Fibroblast of villous mesenchyme (primary cell): Measurements from ENCODE around the gene EMC10. TPM values are rescaled to one million over a fixed set of nuclear protein-coding genes. Genes with fewer than 3 reads are reported as not detected.
"Not testable (repeated sequence)": the region's sequence is repeated elsewhere in the genome, so short reads cannot be mapped to it uniquely, and the experiment has no call there.

ENCODE experiments used
- DNase-seq: peaks from one replicate; pipeline ENCODE4 v3.0.0-alpha.2; 2010; ENCODE audit warnings: low read depth
- H3K4me3 ChIP-seq: 2 replicates; pipeline ENCODE4 v1.5.1; 2011; ENCODE audit warnings: low read depth, mild to moderate bottlenecking, low read length
- CTCF ChIP-seq: IDR thresholded peaks from 2 replicates; pipeline ENCODE4 v1.5.1; 2012; ENCODE audit warnings: low read depth, mild to moderate bottlenecking, low read length; ENCODE audit not compliant: insufficient read depth
- total RNA-seq: library from RNA; depleted of rRNA; stranded (reverse); fragments of >200 nt; gene quantifications from 2 replicates; pipeline ENCODE4 v1.2.3, GENCODE V29; 2012

EMC10 gene
- total RNA-seq, 1 donor: 40.6 TPM

DNA sequence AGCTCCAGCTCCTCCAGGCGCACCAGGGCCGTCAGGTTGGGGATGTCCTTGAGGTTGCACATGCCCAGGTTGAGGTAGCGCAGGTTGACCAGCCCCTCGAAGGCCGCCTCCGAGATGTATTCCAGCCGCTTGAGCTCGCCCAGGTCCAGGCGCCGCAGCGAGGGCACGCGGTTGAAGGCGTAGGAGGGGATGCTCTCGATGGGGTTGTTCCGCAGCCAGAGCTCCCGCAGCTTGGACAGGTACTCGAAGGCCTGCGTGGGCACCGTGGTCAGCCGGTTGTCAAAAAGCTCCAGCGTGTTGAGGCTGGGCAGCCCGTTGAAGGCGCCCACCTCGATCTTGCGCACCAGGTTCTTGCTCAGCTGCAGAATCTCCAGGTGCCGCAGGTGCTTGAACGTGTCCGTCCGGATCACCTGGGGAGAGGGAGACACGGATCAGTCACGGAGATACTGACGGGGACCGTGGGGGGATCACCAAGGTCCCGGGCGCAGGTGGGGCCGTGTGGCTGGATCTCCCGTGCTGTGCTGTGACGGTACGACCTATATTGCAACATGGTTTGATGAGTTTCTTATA lies 42.8 kb downstream of the EMC10 start:
- DNase-seq: no peak

GRCh38 chr19:50520822-50521465 lies 44.6 kb downstream of the EMC10 start:
- no peak for TF ChIP-seq CTCF

More for the DNA sequence above, 42.8 kb downstream of the EMC10 start:
- no peak for TF ChIP-seq CTCF
- no peak overlapping the region for H3K4me3 ChIP-seq

GRCh38 chr19:50522881-50523280 lies 46.6 kb downstream of the EMC10 start:
- no peak overlapping the region for H3K4me3 ChIP-seq
- DNase-seq: no peak
- no peak for TF ChIP-seq CTCF

More at GRCh38 chr19:50520822-50521465, 44.6 kb downstream of the EMC10 start:
- no peak for DNase-seq
- H3K4me3 ChIP-seq: no peak overlapping the region

DNA sequence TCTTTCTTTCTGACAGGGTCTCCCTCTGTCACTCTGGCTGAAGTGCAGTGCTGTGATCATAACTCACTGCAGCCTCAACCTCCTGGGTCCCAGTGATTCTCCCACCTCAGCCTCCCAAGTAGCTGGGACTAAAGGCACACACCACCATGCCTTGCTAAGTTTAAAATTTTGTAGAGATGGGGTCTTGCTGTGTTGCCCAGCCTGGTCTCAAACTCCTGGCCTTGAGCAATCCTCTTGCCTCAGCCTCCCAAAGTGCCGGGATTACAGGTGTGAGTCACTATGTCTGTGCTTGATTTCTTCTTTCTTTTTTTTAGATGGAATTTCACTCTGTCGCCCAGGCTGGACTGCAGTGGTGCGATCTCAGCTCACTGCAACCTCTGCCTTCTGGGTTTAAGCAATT lies 51.7 kb downstream of the EMC10 start:
- not testable (repeated sequence) for H3K4me3 ChIP-seq, DNase-seq

- no peak for DNase-seq
- H3K4me3 ChIP-seq: no peak overlapping the region
- TF ChIP-seq CTCF: no peak
Observed at GRCh38 chr19:50531171-50531612, 54.9 kb downstream of the EMC10 start.

DNA sequence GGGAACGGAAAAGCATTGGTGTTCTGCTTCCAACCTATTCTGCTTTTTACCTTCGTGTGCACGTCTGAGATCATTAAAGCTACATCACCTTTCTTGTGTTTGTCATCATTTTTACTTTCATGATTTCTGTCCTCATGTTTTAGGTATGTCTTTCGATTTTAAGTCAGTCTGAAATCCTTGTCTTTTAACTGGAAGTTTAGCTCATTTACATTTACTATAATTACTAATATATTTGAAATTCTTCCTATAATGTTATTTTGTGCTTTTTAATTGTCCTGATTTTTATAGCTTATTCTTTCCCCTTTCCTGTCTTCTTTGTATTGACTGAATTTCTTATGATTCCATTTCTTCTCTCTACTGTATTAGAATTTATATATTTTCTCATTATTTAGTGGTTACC lies 56.6 kb downstream of the EMC10 start:
- no peak overlapping the region for H3K4me3 ChIP-seq
- TF ChIP-seq CTCF: no peak
- no peak for DNase-seq

DNA sequence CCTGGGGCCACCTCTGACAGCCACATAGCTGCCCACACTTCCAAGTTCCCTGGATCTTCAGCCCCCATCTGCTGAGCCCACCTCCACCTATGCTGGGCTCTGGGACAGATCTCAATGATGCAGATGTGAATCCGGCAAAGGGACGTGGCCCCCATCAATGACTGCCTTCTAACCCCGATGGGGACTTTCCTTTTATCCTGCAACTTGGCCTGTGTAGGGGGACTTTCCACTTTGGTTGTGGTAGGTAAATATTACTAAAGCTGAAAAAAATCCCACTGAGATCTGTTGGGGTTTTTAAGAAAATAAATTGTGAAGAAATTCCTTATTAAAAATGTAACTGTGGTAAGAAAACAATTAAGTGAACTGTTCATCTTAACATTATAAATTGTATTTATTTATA lies 58.2 kb downstream of the EMC10 start:
- no peak for DNase-seq
- H3K4me3 ChIP-seq: no peak overlapping the region
- no peak for TF ChIP-seq CTCF
